MV-4-11 (cell line): ENCODE measurements around the gene GREB1.

Experiments used
- DNase-seq: peaks from one replicate; lab custom pipeline; 2025; lab: John Stamatoyannopoulos, UW

The GREB1 gene

GRCh38 chr2:11581124-11581796 lies 47.4 kb downstream of the GREB1 start:
- no peak for DNase-seq

- DNase-seq, result no peak
Measured at GRCh38 chr2:11581797-11582611, 48.2 kb downstream of the GREB1 start.

- DNase-seq, result no peak
Measured at GRCh38 chr2:11582612-11582861, 48.7 kb downstream of the GREB1 start.

- DNase-seq, result peak; percentile 33
Measured at GRCh38 chr2:11582862-11583752, 49.3 kb downstream of the GREB1 start.

GRCh38 chr2:11583840-11584524 lies 50.1 kb downstream of the GREB1 start:
- DNase-seq, result peak; percentile 86

- DNase-seq, result no peak
Measured at GRCh38 chr2:11584525-11585056, 50.7 kb downstream of the GREB1 start.

- no peak for DNase-seq
Measured at GRCh38 chr2:11585071-11585470, 51.2 kb downstream of the GREB1 start.

GRCh38 chr2:11588228-11589110 lies 54.6 kb downstream of the GREB1 start:
- DNase-seq, result no peak

GRCh38 chr2:11589316-11589940 lies 55.6 kb downstream of the GREB1 start:
- DNase-seq, result peak; percentile 6

- DNase-seq, result no peak
Measured at GRCh38 chr2:11590193-11590592, 56.3 kb downstream of the GREB1 start.

- no peak for DNase-seq
Measured at GRCh38 chr2:11591091-11591490, 57.2 kb downstream of the GREB1 start.

GRCh38 chr2:11592671-11593574 lies 59.1 kb downstream of the GREB1 start:
- no peak for DNase-seq

- no peak for DNase-seq
Measured at GRCh38 chr2:11596801-11597200, 63.0 kb downstream of the GREB1 start.

GRCh38 chr2:11597538-11598225 lies 63.8 kb downstream of the GREB1 start:
- DNase-seq, result no peak

GRCh38 chr2:11598228-11598731 lies 64.4 kb downstream of the GREB1 start:
- no peak for DNase-seq

GRCh38 chr2:11602563-11603204 lies 68.8 kb downstream of the GREB1 start:
- no peak for DNase-seq

GRCh38 chr2:11610624-11611242 lies 76.9 kb downstream of the GREB1 start:
- no peak for DNase-seq

GRCh38 chr2:11611251-11611650 lies 77.4 kb downstream of the GREB1 start:
- DNase-seq, result no peak
